GM18511 (cell line): ENCODE data around the gene HOXC13.

Experiments used
- ATAC-seq: cut with Tn5 transposase; IDR thresholded peaks from one replicate; pipeline ENCODE4 v1.9.1; 2021; ENCODE audit warnings: mild to moderate bottlenecking, moderate library complexity; ENCODE audit not compliant: unreplicated experiment

Gene HOXC13

GRCh38 chr12:53980802-53981496 is 42.3 kb downstream of the HOXC13 start:
- ATAC-seq = no peak

- no peak for ATAC-seq
Measured at GRCh38 chr12:53981634-53982565, 43.3 kb downstream of the HOXC13 start.

GRCh38 chr12:53982648-53983567 is 44.3 kb downstream of the HOXC13 start:
- ATAC-seq = no peak

- no peak for ATAC-seq
Measured at GRCh38 chr12:53983568-53983949, 44.9 kb downstream of the HOXC13 start.

- ATAC-seq = no peak
Measured at GRCh38 chr12:53983950-53984572, 45.4 kb downstream of the HOXC13 start.

GRCh38 chr12:53984901-53985691 is 46.5 kb downstream of the HOXC13 start, which contains the start of gene HOXC10:
TSS of gene HOXC10 (plus strand) at chr12:53985146. CDS start at chr12:53985260, 114 bp downstream.
- ATAC-seq = peak; percentile 52

GRCh38 chr12:53985692-53985993 is 47.0 kb downstream of the HOXC13 start:
- no peak for ATAC-seq

GRCh38 chr12:53985994-53986685 is 47.5 kb downstream of the HOXC13 start:
- no peak for ATAC-seq

- no peak for ATAC-seq
Measured at GRCh38 chr12:53986686-53987483, 48.3 kb downstream of the HOXC13 start.

- ATAC-seq = no peak
Measured at GRCh38 chr12:53987787-53988230, 49.2 kb downstream of the HOXC13 start.

- no peak for ATAC-seq
Measured at GRCh38 chr12:53988541-53989226, 50.1 kb downstream of the HOXC13 start.

GRCh38 chr12:53989227-53990113 is 50.8 kb downstream of the HOXC13 start:
- no peak for ATAC-seq

GRCh38 chr12:53990311-53991076 is 51.9 kb downstream of the HOXC13 start:
- no peak for ATAC-seq

GRCh38 chr12:53991077-53991460 is 52.4 kb downstream of the HOXC13 start:
- ATAC-seq = no peak

GRCh38 chr12:53992377-53992889 is 53.8 kb downstream of the HOXC13 start:
- ATAC-seq = no peak
